Hematopoietic multipotent progenitor cell treated with erythropoietin and hydrocortisone succinate and interleukin-3 and kit ligand, for 6 days (in vitro differentiated cells): Measurements from ENCODE around the gene ATXN10.
"Not testable (repeated sequence)": the region's sequence is repeated elsewhere in the genome, so short reads cannot be mapped to it uniquely, and the experiment has no call there.

Experiments used
- DNase-seq: peaks from one replicate; pipeline ENCODE4 v3.0.0-alpha.2; 2015

The ATXN10 gene, protein sequence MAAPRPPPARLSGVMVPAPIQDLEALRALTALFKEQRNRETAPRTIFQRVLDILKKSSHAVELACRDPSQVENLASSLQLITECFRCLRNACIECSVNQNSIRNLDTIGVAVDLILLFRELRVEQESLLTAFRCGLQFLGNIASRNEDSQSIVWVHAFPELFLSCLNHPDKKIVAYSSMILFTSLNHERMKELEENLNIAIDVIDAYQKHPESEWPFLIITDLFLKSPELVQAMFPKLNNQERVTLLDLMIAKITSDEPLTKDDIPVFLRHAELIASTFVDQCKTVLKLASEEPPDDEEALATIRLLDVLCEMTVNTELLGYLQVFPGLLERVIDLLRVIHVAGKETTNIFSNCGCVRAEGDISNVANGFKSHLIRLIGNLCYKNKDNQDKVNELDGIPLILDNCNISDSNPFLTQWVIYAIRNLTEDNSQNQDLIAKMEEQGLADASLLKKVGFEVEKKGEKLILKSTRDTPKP

DNA sequence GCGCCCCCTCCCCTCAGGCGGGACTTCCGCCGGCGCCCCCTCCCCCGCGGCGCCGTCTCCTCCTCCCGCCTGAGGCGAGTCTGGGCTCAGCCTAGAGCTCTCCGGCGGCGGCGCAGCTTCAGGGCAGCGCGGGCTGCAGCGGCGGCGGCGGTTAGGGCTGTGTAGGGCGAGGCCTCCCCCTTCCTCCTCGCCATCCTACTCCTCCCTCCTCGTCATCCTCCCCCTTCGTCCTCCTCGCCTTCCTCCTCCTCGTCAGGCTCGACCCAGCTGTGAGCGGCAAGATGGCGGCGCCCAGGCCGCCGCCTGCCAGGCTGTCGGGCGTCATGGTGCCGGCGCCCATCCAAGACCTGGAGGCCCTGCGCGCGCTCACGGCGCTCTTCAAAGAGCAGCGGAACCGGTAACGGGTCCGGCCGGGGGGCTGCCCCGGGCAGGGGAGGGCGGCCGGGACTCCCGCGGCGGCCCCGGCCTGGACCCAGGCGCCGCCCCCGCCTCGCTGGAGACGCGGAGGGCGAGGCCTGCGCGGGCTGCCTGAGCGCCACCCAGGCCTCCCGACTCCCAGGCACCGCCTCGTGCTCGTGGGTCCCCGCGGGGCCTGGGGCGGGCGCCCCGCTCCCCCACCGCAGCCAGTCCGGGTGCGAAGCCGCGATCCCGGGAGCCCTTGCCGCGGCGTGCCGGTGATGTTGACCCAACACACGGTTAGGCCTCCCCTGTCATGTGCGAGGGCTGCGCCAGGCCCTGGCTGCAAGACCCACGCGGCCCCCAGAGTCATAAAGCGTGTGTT, at the start of gene ATXN10:
Gene ATXN10, plus strand, starts transcription at position 52 of the 781 bp plus-strand sequence. Its CDS starts 230 bp downstream, at position 282.
- DNase-seq, result peak; percentile 78

DNA sequence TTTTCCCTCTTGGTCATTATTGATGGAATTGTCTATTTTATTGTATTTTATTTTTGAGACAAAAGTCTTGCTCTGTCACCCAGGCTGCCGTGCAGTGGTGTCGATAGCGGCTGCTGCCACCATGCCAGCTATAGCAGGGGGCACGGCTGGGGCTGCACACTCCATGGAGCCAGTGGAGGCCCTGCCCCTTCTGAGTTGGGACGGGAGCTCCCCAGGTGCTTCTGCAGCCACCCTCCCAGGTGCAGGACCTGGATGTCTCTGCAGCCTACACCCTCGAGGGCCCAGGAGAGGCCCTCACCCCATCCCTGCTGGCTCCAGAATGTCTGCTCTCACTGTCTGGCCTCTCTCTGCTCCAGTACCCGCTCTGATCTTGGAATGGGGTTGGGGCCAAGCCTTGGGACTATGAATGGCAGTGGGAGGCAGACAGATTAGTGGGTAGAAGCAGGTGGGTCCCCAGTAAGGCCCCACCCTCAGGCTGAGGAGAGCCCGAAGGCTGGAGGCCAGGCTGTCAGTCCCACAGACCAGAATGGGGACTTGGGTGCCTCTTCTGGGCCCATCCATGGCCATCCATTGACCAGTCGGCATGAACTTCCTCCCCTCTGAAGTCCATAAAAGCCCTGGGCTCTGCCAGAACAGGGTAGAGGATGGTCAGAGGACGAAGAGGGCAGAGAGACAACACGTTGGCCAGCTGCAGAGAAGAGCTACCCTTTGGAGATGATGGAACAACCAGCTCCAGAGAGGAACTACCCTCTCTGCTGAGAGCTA, 49.6 kb upstream of the ATXN10 start:
- no peak for DNase-seq

- DNase-seq, result not testable (repeated sequence)
These were observed 48.0 kb upstream of the ATXN10 start for GRCh38 chr22:45623464-45624145.

DNA sequence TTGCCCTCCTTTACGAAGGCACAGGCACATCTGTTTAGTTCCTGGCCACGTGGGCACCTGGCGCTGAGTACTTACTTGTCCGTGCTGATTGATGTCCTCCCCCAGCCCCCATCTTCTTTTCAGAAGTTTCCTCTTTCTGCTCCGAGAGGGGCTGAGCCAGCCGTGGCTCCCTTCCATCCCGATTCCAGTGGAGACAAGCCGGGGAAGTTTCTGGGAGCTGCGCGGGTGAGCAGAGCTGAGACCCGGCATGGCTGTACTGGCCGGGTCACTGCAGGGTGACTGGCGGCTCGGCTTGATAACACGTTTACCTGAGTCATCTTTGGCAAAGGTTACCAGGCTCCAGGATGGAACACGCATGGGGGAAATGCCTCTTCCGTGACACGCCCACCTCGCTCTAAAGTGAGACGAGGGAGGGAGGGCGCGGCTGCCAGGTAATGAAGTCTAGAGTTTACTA, 45.4 kb upstream of the ATXN10 start:
- DNase-seq, result no peak

GRCh38 chr22:45627489-45628233, 44.0 kb upstream of the ATXN10 start:
- DNase-seq, result no peak

GRCh38 chr22:45628515-45628914, 43.1 kb upstream of the ATXN10 start:
- no peak for DNase-seq

DNA sequence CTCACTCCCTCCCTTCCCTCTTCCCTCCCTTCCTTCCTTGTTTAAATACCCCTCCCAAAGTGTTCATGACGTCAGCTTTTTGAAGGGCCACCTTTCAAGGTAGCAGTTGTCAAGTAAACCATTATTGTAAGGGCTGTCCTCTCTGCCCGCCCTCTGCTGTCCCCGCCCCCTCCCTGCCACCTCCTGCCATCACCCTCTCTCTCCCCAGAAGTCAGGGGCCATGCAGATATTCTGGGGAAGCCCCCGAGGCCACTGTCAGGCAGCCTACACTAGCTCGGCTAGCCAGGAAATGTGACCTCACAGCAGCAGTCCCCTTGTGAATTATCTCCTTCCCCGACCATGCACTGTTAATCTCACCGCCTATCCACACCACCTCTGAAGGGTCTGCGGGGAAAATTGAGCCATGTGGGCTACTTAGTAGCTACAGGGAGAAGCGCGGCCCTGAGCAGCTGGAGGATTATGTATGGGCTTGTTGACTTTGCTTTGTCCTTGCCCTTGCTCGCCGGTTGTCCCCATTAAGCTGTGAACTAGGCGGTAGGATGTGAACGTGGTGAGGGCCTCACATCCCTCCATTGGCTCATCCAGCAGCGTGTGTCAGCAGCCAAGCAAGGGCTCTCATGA, 42.1 kb upstream of the ATXN10 start:
- no peak for DNase-seq

- DNase-seq, result no peak
These were observed 41.2 kb upstream of the ATXN10 start for GRCh38 chr22:45630436-45630835.

- DNase-seq, result no peak
These were observed 40.3 kb upstream of the ATXN10 start for GRCh38 chr22:45631140-45631840.

GRCh38 chr22:45631841-45632238, 39.8 kb upstream of the ATXN10 start:
- DNase-seq, result no peak

GRCh38 chr22:45632791-45633515, 38.7 kb upstream of the ATXN10 start:
- DNase-seq, result no peak

GRCh38 chr22:45636683-45637082, 35.0 kb upstream of the ATXN10 start:
- DNase-seq, result peak; percentile 72

- DNase-seq, result no peak
These were observed 33.4 kb upstream of the ATXN10 start for GRCh38 chr22:45638197-45638596.

GRCh38 chr22:45638834-45639746, 32.5 kb upstream of the ATXN10 start:
- DNase-seq, result peak; percentile 75

GRCh38 chr22:45639747-45640102, 31.9 kb upstream of the ATXN10 start:
- DNase-seq, result no peak

GRCh38 chr22:45640291-45640940, 31.2 kb upstream of the ATXN10 start:
- no peak for DNase-seq

DNA sequence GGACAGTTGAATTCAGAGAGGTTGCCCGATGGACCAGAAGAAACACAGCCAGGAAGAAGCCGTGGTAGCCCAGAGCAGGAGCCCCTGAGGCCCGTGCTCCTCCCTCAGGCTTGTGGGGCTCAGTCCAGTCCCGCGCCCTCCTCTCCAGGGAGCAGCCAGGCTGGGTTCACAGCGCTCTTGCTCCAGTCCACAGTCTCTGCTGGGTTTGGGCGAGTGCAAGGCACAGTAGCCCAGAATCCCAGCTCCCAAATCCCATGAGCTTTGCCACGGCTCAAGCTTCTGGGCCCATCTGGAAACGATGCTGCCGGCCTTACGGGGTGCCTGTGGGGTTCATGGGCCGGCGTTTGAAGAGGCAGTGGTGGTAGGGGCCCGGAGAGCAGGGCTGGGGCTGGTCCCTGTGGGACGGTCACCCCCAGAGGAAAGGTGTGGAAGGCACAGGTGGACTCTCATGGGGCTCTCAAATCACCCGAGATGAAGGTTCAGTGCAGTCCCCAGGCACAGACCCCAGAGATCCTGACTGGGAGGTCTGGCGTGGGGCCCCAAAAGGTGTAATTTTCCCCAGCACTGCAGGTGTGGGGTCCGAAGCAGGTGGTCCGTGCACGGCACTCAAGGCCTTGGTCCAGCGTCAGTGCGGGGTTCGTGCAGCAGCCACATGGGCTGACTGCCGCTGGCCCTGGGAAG, 30.6 kb upstream of the ATXN10 start:
- no peak for DNase-seq

GRCh38 chr22:45642986-45643385, 28.6 kb upstream of the ATXN10 start:
- DNase-seq, result peak; percentile 88
